ENCODE measurements around the gene PMIS2. TPM values are rescaled to one million over a fixed set of nuclear protein-coding genes. Genes with fewer than 3 reads are reported as not detected.

Gene PMIS2
- total RNA-seq, 8 experiments from 2014 or later: 0.66 TPM; not detected in 7

DNA sequence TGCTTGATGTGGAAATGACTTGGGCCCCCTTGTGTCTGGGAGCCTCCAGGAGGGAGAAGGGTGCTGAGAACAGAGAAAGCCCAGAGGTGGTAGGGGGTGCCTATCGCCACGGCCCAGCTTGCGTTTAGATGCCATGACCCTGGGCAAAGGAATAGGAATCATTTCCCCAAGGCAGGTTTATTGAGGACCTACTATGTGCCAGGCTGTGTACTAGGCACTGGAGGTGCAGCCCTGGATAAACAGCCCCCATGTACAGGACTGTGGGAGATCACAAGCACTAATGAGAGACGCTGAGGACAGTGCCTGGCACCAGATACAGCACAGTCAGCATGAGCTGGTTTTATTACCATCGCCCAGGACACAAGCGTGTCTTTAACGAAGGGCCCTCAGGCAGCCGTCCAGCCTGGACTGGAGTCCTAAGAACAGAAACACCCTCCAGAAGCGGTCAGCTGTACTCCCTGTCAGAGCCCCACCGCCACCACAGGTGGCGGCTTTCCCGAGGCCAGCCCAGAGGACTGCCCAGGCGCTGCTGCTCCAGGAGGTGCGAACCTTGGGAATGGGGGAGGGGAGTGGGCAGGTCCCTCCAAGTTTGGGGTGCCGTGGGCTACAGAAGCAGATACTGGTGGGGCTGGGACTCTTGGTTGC lies 36.0 kb upstream of the PMIS2 start:
- no peak overlapping the region for H3K4me3 ChIP-seq
- H3K4me1 ChIP-seq (replicated peaks in 1 of 2): peaks cover 6 to 7% of the 10 kb centered on the region in 2 donors
- in situ Hi-C loops (cut with MboI; ENCODE audit: low pct_unique_long_range_greater_than_20kb in 2 of 9, low sequenced_read_pairs in 9 of 9, unreplicated experiment in 9 of 9): no loop called here
- H3K27ac ChIP-seq: no peak overlapping the region
- WGBS, 10 experiments: 92 to 93% (median 92%) methylated on average over 4 to 7 of the region's 15 CpGs; no CpG with 5 or more reads in 6 of the 10 experiments
- ATAC-seq (replicated peaks in 6 of 8): no peak

DNA sequence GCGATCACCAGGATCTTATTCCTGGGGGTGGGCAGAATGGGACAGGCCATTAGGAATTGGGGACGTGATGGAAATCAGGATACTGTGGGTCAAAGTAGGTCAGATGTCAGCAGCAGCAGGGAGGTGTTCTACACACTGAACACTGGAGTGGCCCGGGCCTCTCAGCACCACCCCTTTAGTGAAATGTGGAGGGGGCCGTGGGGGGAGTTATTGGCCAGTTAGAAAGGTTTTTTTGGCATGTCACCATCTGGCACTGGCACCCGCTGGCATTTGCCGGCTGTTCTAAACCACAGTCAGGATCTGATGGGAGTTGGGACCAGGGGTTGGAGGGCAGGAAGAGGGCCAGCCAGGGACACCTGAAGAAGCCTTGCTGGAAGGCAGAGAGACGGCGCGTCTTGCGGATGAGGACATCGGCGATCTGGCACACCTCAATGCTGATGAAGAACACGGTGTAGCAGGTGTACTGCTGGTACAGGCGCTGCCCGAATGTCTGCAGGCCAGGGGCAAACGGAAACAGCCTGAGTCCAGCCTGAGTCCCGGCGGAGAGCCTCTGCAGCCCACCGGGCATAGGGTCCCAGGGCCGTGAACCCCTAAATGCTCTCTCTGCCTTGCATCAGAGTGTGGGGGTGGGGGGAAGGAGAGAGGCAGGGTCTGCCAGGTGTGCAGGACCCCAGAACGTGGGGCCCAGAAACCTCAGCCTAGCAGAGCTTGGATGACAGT lies 34.7 kb upstream of the PMIS2 start:
- ATAC-seq (replicated peaks in 6 of 8): no peak
- WGBS, 10 experiments: 69 to 100% (median 90%) methylated on average over 1 to 16 of the region's 21 CpGs; no CpG with 5 or more reads in 4 of the 10 experiments
- in situ Hi-C loops (cut with MboI; ENCODE audit: low pct_unique_long_range_greater_than_20kb in 2 of 9, low sequenced_read_pairs in 9 of 9, unreplicated experiment in 9 of 9): no loop called here
- Histone ChIP-seq H3K27ac (no peak overlapping the region), H3K4me3 (no peak overlapping the region), H3K4me1 (replicated peaks in 1 of 2) (peaks cover 4 to 5% of the 10 kb centered on the region in 2 donors)

DNA sequence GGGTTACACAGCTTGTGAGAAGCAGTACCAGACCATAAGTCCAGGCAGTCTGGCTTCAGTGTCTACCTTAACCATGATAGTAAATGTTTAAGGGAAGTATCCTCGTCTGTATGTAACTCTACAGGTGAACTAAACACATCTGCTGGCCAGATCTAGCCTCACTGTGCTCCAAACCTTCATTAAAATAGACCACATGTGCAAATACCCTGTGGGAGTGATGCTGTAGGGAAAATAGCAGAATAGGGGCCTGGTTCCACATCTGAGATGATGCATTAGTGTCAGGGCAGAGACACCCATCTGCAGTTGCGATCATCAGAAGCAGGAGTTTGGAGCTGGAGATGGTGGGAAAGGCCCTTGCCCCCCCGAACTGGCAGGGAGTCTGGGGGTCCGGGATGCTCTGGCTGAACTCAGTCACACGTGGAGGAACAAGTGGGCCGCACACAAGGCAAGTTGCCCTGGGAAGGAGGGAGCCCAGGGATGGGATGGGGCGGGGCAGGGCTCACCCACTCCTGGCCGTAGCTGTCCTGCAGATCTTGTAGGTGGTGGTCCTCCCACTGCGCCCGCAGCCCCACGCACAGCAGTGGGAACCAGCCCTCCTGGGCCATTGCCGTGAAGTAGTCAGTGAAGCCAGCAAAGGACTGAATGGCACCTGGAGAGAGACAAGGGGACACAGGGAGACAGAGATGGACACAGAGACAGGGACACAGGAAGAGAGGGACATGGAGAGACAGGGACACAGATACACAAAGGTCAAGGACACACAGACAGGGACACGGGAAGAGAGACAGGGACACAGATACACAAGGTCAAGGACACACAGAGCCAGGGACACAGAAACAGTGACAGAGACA lies 33.2 kb upstream of the PMIS2 start:
- Histone ChIP-seq H3K27ac (no peak overlapping the region), H3K4me1 (replicated peaks in 1 of 2) (no peaks in the 10 kb centered on the region), H3K4me3 (no peak overlapping the region)
- 0 to 88% (median 42%) methylated on average over 1 to 11 of the region's 13 CpGs; no CpG with 5 or more reads in 3 of the 10 experiments for WGBS, 10 experiments
- ATAC-seq (replicated peaks in 6 of 8): no peak
- in situ Hi-C loops (cut with MboI; ENCODE audit: low pct_unique_long_range_greater_than_20kb in 2 of 9, low sequenced_read_pairs in 9 of 9, unreplicated experiment in 9 of 9): no loop called here

DNA sequence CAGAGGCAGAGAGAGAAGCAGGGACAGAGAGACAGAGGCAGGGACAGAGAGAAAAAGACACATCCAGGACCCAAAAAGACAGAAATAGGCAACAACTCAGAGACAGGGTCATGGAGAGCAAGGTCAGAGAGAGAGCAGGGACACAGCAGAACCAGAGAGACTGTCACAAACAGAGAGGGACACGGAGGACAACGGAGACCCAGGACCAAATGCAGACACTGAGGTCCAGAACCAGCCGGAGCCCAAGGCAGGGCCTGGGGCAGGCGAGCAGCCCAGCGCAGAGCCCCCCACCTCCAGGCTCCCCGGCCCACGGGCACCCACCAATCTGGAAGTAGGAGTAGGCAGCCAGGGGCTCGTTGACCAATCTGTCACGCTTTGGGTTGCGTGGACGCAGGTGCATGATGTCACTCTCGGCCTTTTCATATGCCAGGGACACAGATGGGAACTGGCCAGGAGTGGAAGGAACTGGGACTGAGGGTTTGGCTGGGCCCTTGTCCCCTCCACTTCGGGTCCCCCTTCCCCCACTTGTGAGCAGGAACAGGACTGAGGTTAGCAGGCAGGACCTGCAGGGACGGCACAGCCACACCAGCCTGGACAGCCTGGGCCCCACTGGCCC lies 32.5 kb upstream of the PMIS2 start:
- no peak overlapping the region for H3K4me3 ChIP-seq
- 50 to 100% (median 73%) methylated on average over 1 to 2 of the region's 14 CpGs; no CpG with 5 or more reads in 5 of the 10 experiments for WGBS, 10 experiments
- in situ Hi-C loops (cut with MboI; ENCODE audit: low pct_unique_long_range_greater_than_20kb in 2 of 9, low sequenced_read_pairs in 9 of 9, unreplicated experiment in 9 of 9): no loop called here
- H3K27ac ChIP-seq: no peak overlapping the region
- ATAC-seq (replicated peaks in 6 of 8): no peak
- H3K4me1 ChIP-seq (replicated peaks in 1 of 2): no peaks in the 10 kb centered on the region

DNA sequence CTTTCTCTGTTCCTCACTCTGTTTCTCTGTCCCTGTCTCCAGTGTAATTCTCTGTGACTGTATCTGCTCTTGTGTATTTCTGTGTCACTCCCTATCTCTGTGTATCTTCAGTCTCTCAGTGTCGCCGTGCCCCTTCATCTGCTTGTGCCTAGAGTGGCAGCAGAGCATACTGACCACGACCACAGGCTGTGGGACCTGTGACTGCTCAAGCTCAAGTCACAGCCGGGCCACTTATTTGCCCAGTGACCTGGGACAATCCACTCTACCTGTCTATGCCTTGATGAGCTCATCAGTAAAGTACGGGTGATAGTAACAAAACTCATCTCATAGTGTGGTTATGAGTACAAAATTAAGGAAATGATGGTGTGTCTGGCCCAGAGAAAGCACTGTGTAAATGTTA lies 31.9 kb upstream of the PMIS2 start:
- H3K4me3 ChIP-seq: no peak overlapping the region
- no peak overlapping the region for H3K27ac ChIP-seq
- in situ Hi-C loops (cut with MboI; ENCODE audit: low pct_unique_long_range_greater_than_20kb in 2 of 9, low sequenced_read_pairs in 9 of 9, unreplicated experiment in 9 of 9): no loop called here
- WGBS, 10 experiments: 20 to 60% (median 44%) methylated on average over 1 to 4 of the region's 5 CpGs; no CpG with 5 or more reads in 3 of the 10 experiments
- H3K4me1 ChIP-seq (replicated peaks in 1 of 2): no peaks in the 10 kb centered on the region
- no peak for ATAC-seq (replicated peaks in 6 of 8)

DNA sequence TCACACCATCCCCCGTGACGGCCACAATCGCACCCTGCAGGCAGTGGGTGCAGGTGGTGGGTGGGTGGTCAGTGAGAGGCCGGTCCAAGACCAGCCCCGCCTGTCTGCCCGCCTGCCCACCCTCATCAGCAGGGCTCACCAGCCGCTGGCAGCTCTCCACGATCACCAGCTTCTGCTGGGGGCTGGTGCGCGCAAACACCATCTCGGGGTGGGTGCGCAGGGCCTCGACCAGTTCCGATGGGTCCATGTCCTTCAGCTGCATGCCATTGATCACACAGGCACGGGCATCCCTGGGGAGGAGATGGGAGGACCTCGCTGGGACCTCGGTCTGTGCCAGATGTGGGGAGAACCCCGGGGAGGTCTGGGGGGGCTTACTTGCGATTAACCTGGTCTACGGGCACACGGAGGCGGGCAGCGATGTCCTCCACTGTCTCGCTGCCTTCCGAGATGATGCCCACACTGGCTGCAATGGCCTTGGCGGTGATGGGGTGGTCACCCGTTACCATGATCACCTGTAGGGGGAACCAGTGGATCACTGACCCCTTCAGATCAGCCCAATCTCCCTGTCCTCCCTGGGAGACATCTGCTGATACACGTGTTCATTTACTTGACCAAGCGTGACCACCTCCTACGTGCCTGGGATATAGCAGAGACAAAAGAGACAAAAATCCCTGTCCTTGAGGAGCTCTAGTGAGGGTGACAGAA lies 30.5 kb upstream of the PMIS2 start:
- no peak overlapping the region for H3K4me3 ChIP-seq
- 0 to 85% (median 43%) methylated on average over 1 to 11 of the region's 30 CpGs; no CpG with 5 or more reads in 4 of the 10 experiments for WGBS, 10 experiments
- no peaks in the 10 kb centered on the region for H3K4me1 ChIP-seq (replicated peaks in 1 of 2)
- in situ Hi-C loops (cut with MboI; ENCODE audit: low pct_unique_long_range_greater_than_20kb in 2 of 9, low sequenced_read_pairs in 9 of 9, unreplicated experiment in 9 of 9): no loop called here
- H3K27ac ChIP-seq: no peak overlapping the region
- ATAC-seq (replicated peaks in 6 of 8): peak in 1 of 8 experiments; percentile 22

DNA sequence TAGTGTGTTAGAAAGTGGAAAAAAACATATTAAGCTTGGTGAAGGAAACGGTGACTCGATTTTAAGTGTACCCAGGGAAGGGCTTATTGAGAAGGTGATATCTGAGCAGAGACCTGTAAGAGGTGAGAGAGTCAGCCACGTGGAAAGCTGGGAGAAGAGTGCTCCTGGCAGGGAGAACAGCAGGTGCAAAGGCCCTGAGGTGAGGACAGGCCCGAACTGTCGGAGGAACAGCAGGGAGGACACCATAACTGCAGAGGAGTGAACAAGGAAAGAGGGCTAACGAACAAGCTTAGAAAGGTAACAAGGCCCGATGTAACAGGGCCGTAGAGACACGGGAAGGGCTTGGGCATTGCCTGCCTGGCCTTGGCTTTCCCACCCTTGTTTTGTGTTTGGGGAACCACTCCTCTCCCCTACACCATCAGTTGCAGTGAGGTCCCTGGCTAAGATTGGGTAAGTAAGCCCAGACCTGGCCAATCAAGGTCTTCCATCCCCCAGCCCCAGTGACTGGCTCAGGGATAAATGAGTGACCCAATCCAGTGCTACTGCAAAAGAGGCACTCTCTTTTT lies 29.9 kb upstream of the PMIS2 start:
- H3K4me3 ChIP-seq: no peak overlapping the region
- in situ Hi-C loops (cut with MboI; ENCODE audit: low pct_unique_long_range_greater_than_20kb in 2 of 9, low sequenced_read_pairs in 9 of 9, unreplicated experiment in 9 of 9): no loop called here
- WGBS, 10 experiments: 58 to 100% (median 89%) methylated on average over 2 to 9 of the region's 9 CpGs; no CpG with 5 or more reads in 3 of the 10 experiments
- no peaks in the 10 kb centered on the region for H3K4me1 ChIP-seq (replicated peaks in 1 of 2)
- no peak for ATAC-seq (replicated peaks in 6 of 8)
- H3K27ac ChIP-seq: no peak overlapping the region

DNA sequence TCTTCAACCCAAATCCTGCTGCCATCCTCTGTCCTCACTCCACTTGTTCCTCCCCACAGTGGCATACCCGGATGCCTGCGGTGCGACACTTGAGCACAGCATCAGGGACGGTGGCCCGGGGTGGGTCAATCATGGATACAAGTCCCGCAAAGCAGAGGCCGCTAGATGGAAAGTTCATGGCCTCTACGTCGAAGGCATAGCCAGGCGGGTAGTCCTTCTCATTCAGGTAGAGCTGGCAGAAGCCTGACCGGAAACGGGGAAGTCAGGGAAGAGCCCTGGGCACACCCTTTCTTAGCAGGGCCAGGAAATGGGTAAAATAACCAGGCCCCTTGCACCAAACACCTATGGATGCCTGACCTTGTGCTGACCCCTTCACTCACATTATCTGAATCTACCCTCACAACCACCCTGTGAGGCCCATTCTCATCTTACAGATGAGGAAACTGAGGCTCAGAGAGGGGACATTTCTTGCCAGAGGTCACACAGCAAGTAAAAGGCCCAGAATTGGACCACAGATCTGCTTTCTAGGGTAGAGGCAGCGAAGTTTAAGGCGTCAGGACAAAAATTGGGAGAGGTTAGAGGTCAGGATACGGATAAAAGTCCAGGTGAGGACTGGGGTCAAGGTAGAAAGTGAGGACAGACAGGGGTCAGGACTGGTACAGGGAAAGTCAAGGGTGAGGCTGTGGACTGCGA lies 29.0 kb upstream of the PMIS2 start:
- H3K4me3 ChIP-seq: peak overlapping the region; percentile 43 to 53 (median 48)
- no peaks in the 10 kb centered on the region for H3K4me1 ChIP-seq (replicated peaks in 1 of 2)
- no peak for ATAC-seq (replicated peaks in 6 of 8)
- 60 to 100% (median 85%) methylated on average over 1 to 10 of the region's 16 CpGs for WGBS, 10 experiments
- peak overlapping the region in 1 of 2 donors; percentile 43 for H3K27ac ChIP-seq
- in situ Hi-C loops (cut with MboI; ENCODE audit: low pct_unique_long_range_greater_than_20kb in 2 of 9, low sequenced_read_pairs in 9 of 9, unreplicated experiment in 9 of 9): no loop called here

DNA sequence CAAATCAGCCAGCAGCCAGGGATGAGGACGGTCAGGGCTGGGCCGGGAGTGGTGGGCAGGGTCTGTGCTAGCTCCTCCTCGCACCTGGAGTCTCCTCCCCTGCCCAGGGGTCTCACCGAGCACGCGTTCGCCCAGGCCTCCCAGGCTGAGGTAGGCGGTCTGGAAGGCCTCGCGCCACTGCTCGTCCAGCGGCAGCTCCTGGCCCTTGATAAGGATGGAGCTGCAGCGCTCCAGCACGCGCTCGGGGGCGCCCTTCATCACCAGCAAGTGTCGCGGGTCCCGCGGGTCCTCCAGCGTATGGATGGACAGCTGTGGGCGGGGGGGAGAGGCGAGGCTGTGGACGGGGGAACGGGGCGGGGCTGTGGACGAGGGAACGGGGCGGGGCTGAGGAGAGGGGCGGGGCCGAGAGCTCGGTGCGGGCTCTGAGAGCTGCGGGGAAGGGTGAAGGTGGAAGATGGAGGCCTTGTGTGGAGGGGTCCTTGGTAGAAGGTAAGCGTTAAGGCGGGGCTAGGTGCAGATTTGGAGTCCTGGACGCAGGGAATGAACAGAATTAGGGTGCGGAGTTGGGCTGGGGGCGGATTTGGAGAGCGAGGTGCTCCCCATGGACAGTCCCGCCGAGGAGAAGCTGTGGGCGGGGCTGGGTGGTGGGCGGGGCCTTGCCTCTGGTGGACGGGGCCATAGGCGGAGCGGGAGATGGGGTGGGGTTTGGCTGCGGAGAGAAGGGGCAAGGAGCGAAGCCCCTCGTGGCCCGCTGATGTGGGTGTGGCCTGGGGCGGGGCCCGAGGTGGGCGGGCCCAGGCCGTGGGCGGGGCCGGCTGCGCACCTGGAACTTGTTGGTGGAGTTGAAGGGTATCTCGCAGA lies 28.2 kb upstream of the PMIS2 start:
- in situ Hi-C loops (cut with MboI; ENCODE audit: low pct_unique_long_range_greater_than_20kb in 2 of 9, low sequenced_read_pairs in 9 of 9, unreplicated experiment in 9 of 9): no loop called here
- Histone ChIP-seq H3K27ac (peak overlapping the region in 1 of 2 donors; percentile 43), H3K4me1 (replicated peaks in 1 of 2) (no peaks in the 10 kb centered on the region), H3K4me3 (peak overlapping the region; percentile 43 to 53 (median 48))
- peak; percentile 75 to 92 (median 88) for ATAC-seq (replicated peaks in 6 of 8)
- 0 to 70% (median 1%) methylated on average over 1 to 13 of the region's 60 CpGs; no CpG with 5 or more reads in 6 of the 10 experiments for WGBS, 10 experiments

DNA sequence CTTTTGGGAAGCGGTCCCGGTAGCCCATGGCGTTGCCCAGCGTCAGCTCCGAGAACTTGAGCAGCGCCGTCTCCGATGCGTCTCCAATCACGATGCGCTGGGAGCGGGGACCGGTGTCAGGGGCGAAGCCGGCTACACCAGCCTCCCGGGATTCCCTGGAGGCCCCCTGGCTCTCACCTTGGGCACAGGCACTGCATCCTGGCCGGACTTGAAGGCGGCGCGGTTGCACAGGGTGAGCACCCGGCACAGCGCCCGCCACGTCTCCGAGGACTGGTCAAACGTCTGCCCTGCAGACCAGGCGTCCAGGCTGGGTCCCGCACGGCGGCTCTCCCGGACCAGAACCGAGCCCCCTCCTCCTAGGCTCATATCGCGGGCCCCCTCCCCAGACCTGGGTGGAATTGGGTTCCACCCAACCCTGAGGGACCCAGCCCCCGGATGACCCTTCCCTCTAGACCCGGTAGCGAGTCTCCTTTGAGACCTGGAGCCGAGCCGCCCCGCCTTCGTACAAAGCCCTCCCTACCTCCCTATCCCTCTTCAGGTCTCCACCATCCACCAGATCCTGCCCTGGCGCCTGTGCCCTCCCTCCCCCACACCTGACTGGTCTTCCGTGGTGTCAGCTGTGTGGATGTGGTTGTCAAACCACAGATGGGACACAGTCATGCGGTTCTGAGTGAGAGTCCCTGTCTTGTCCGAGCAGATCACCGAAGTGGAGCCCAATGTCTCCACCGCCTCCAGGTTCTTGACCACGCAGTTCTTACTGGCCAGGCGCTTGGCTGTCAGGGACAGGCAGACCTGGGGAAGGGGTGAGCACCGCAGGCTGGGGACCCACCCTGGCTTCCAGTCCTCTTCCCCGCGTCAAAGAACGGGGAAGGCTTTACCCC lies 27.3 kb upstream of the PMIS2 start:
- 30 to 93% (median 42%) methylated on average over 1 to 14 of the region's 53 CpGs; no CpG with 5 or more reads in 5 of the 10 experiments for WGBS, 10 experiments
- peak in 1 of 8 experiments; percentile 1 for ATAC-seq (replicated peaks in 6 of 8)
- H3K4me3 ChIP-seq: peak overlapping the region; percentile 43 to 53 (median 48)

More for the DNA sequence above, 27.3 kb upstream of the PMIS2 start:
- in situ Hi-C loops (cut with MboI; ENCODE audit: low pct_unique_long_range_greater_than_20kb in 2 of 9, low sequenced_read_pairs in 9 of 9, unreplicated experiment in 9 of 9): no loop called here
- Histone ChIP-seq H3K4me1 (replicated peaks in 1 of 2) (no peaks in the 10 kb centered on the region), H3K27ac (no peak overlapping the region)
